AG04449 (cell line): Measurements from ENCODE around the gene IRF8.
A peak's percentile ranks its signal among the peaks of the same experiment; 100 is the strongest.

Source experiments
- CTCF ChIA-PET: fragments of 350-600 bp; formaldehyde crosslinking; extraction: SDS; loops from one replicate; lab custom pipeline; 2021; ENCODE audit warnings: antibody characterized with exemption; lab: Yijun Ruan, JAX
- POLR2A ChIA-PET: fragments of 400-600, 350-600 bp; formaldehyde crosslinking; extraction: SDS; loops from one replicate; lab custom pipeline; 2020; ENCODE audit warnings: antibody characterized with exemption, inconsistent platforms; lab: Yijun Ruan, JAX
- DNase-seq: peaks from one replicate; pipeline ENCODE4 v3.0.0-alpha.2; 2010; ENCODE audit warnings: low read depth, low spot score
- H3K4me3 ChIP-seq: 2 replicates; pipeline ENCODE4 v1.5.1; 2011; ENCODE audit warnings: low read depth, mild to moderate bottlenecking, control low read depth, low read length
- CTCF ChIP-seq: IDR thresholded peaks from one replicate; pipeline ENCODE4 v1.5.1; 2011; ENCODE audit warnings: mild to moderate bottlenecking, moderate library complexity, low read length, control low read depth, inconsistent platforms; ENCODE audit not compliant: insufficient read depth; ENCODE audit errors: missing control alignments

The IRF8 gene

GRCh38 chr16:85913688-85914422 lies 14.9 kb downstream of the IRF8 start:
- no peak for DNase-seq
- ChIA-PET POLR2A (no interaction called here), CTCF (no interaction called here)
- TF ChIP-seq CTCF, result no peak
- H3K4me3 ChIP-seq, result no peak overlapping the region

GRCh38 chr16:85914423-85914794 lies 15.4 kb downstream of the IRF8 start:
- DNase-seq, result no peak
- CTCF ChIA-PET, result no interaction called here
- POLR2A ChIA-PET, result no interaction called here
- no peak for TF ChIP-seq CTCF
- no peak overlapping the region for H3K4me3 ChIP-seq

- ChIA-PET POLR2A (no interaction called here), CTCF (no interaction called here)
- TF ChIP-seq CTCF, result no peak
- no peak for DNase-seq
- no peak overlapping the region for H3K4me3 ChIP-seq
Measured at GRCh38 chr16:85915125-85915845, 16.3 kb downstream of the IRF8 start.

GRCh38 chr16:85916141-85916890 lies 17.4 kb downstream of the IRF8 start:
- POLR2A ChIA-PET, result no interaction called here
- no peak overlapping the region for H3K4me3 ChIP-seq
- no peak for DNase-seq
- no peak for TF ChIP-seq CTCF
- CTCF ChIA-PET, result no interaction called here

GRCh38 chr16:85917012-85917411 lies 18.1 kb downstream of the IRF8 start:
- DNase-seq, result no peak
- peak; percentile 1 for TF ChIP-seq CTCF
- ChIA-PET CTCF (no interaction called here), POLR2A (no interaction called here)
- H3K4me3 ChIP-seq, result no peak overlapping the region

GRCh38 chr16:85917959-85918358 lies 19.0 kb downstream of the IRF8 start:
- no peak for TF ChIP-seq CTCF
- ChIA-PET POLR2A (no interaction called here), CTCF (no interaction called here)
- no peak for DNase-seq
- no peak overlapping the region for H3K4me3 ChIP-seq
